Panc1 (cell line): ENCODE data around the gene FAM43A. TPM values are rescaled to one million over a fixed set of nuclear protein-coding genes. Genes with fewer than 3 reads are reported as not detected.

Experiments
- ATAC-seq: fragments of 200-7000 bp; cut with Tn5 transposase; 2 replicates; pipeline ENCODE4 v1.9.1; 2020; ENCODE audit warnings: mild to moderate bottlenecking, moderate library complexity
- BruUV-seq: library from RNA; stranded (reverse); fragments of 400-500 nt; replicated peaks from 2 replicates; lab custom pipeline; 2021; lab: Mats Ljungman, UMichigan
- CTCF ChIA-PET: fragments of 300-600 bp; sonication (Branson Sonifier 250); formaldehyde crosslinking; loops from one replicate; lab custom pipeline; 2022; ENCODE audit warnings: antibody characterized with exemption; lab: Charles Lee
- POLR2A ChIA-PET: fragments of 300-600 bp; sonication (Branson Sonifier 250); formaldehyde crosslinking; loops from one replicate; lab custom pipeline; 2022; ENCODE audit warnings: antibody characterized with exemption; lab: Charles Lee
- DNase-seq: peaks from one replicate; pipeline ENCODE4 v3.0.0-alpha.2; 2010; ENCODE audit warnings: low read depth, low spot score
- H3K27ac ChIP-seq: 2 replicates; pipeline ENCODE4 v1.5.1; 2011; ENCODE audit warnings: mild to moderate bottlenecking, low read length, inconsistent platforms
- H3K27me3 ChIP-seq: fragments of 200-500 bp; sonication (Bioruptor generic); 2 replicates; pipeline ENCODE4 v1.6.0; 2014; ENCODE audit warnings: low read length, inconsistent platforms; ENCODE audit not compliant: control insufficient read depth, insufficient read depth
- H3K36me3 ChIP-seq: fragments of 200-500 bp; sonication (Bioruptor generic); 2 replicates; pipeline ENCODE4 v1.5.1; 2014; ENCODE audit warnings: inconsistent platforms, mild to moderate bottlenecking, low read length, moderate library complexity; ENCODE audit not compliant: control insufficient read depth, insufficient read depth
- H3K4me1 ChIP-seq: 2 replicates; pipeline ENCODE4 v1.5.1; 2011; ENCODE audit warnings: inconsistent platforms, mild to moderate bottlenecking, low read length, moderate library complexity; ENCODE audit not compliant: control insufficient read depth, insufficient read depth
- H3K4me3 ChIP-seq, 2 experiments: 2 replicates each; pipeline ENCODE4 v1.5.1; 2011 to 2012; ENCODE audit warnings: low read depth in 2 of 2, low read length in 2 of 2, mild to moderate bottlenecking in 2 of 2, inconsistent platforms in 1 of 2, moderate library complexity in 1 of 2
- H3K9me3 ChIP-seq: fragments of 200-500 bp; sonication (Bioruptor generic); 2 replicates; pipeline ENCODE4 v1.5.1; 2014; ENCODE audit warnings: low read depth, mild to moderate bottlenecking, inconsistent platforms, low read length, moderate library complexity; ENCODE audit not compliant: control insufficient read depth, insufficient read depth
- POLR2AphosphoS5 ChIP-seq: IDR thresholded peaks from 2 replicates; pipeline ENCODE4 v1.6.1; 2012; ENCODE audit warnings: mild to moderate bottlenecking, low read depth, low read length, moderate library complexity
- SIN3A ChIP-seq: IDR thresholded peaks from 2 replicates; pipeline ENCODE4 v1.6.1; 2012; ENCODE audit warnings: low read depth, mild to moderate bottlenecking, low read length, moderate library complexity, borderline replicate concordance; ENCODE audit not compliant: insufficient read depth
- TCF7L2 ChIP-seq: IDR thresholded peaks from 2 replicates; pipeline ENCODE4 v1.6.1; 2011; ENCODE audit warnings: mild to moderate bottlenecking, low read depth, low read length, inconsistent platforms
- in situ Hi-C: cut with HindIII; loops from 2 replicates; pipeline ENCODE4 v1.10.0; 2016; ENCODE audit warnings: low sequenced_read_pairs, low pct_unique_long_range_greater_than_20kb
- intact Hi-C: fragments of 100-400 bp; cut with micrococcal nuclease; formaldehyde crosslinking; loops from one replicate; pipeline ENCODE4 v1.10.0; 2022; ENCODE audit not compliant: unreplicated experiment
- total RNA-seq: library from RNA; stranded (reverse); gene quantifications from one replicate; pipeline ENCODE4 v1.2.1, GENCODE V29; 2021; ENCODE audit not compliant: unreplicated experiment
- TF ChIP-seq, protein P1 (sequence below), 2 experiments: IDR thresholded peaks; 2 replicates each; pipeline ENCODE4 v1.6.1; 2011 to 2012; ENCODE audit warnings: low read depth in 2 of 2, control low read depth in 1 of 2, low read length in 1 of 2, mild to moderate bottlenecking in 1 of 2, moderate library complexity in 1 of 2; ENCODE audit not compliant: insufficient read depth in 1 of 2
- TF ChIP-seq, protein P2 (sequence below): fragments of 450-650 bp; IDR thresholded peaks from 2 replicates; pipeline ENCODE4 v1.5.1; 2017; ENCODE audit warnings: mild to moderate bottlenecking

The FAM43A gene
- total RNA-seq, 1 experiment from 2014 or later, result 51.4 TPM

DNA sequence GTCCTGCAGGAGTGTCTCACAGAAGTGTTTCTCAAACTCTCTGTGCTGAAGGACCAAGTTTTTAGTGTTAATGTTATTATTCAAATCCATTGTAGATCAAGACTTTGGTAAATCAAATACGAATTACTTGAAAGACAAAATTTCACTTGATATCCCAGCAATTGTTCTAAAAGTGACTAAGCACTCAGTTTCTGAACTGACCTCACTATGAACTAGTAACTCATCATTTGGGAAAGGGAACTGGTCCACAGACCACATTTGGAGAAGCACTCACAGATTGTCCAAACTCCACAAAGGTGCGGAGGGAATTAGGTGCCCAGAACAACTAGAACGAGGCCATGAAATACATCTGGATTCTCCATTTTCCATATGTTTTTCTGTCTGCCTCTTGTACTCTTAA is 25.6 kb downstream of the FAM43A start:
- Histone ChIP-seq H3K9me3 (no peaks in the 10 kb centered on the region), H3K27me3 (no peaks in the 10 kb centered on the region), H3K36me3 (no peaks in the 10 kb centered on the region), H3K4me3 (no peak overlapping the region), H3K4me1 (0 out of 2 replicates have a peak, but pooled peaks cover 3% of the 10 kb centered on the region), H3K27ac (no peak overlapping the region)
- intact Hi-C loops (no loop called here), in situ Hi-C loops (no loop called here)
- ChIA-PET POLR2A (no interaction called here), CTCF (no interaction called here)
- ATAC-seq (no peak), DNase-seq (no peak)
- TF ChIP-seq TCF7L2, result no peak
- TF ChIP-seq, protein P1, sequence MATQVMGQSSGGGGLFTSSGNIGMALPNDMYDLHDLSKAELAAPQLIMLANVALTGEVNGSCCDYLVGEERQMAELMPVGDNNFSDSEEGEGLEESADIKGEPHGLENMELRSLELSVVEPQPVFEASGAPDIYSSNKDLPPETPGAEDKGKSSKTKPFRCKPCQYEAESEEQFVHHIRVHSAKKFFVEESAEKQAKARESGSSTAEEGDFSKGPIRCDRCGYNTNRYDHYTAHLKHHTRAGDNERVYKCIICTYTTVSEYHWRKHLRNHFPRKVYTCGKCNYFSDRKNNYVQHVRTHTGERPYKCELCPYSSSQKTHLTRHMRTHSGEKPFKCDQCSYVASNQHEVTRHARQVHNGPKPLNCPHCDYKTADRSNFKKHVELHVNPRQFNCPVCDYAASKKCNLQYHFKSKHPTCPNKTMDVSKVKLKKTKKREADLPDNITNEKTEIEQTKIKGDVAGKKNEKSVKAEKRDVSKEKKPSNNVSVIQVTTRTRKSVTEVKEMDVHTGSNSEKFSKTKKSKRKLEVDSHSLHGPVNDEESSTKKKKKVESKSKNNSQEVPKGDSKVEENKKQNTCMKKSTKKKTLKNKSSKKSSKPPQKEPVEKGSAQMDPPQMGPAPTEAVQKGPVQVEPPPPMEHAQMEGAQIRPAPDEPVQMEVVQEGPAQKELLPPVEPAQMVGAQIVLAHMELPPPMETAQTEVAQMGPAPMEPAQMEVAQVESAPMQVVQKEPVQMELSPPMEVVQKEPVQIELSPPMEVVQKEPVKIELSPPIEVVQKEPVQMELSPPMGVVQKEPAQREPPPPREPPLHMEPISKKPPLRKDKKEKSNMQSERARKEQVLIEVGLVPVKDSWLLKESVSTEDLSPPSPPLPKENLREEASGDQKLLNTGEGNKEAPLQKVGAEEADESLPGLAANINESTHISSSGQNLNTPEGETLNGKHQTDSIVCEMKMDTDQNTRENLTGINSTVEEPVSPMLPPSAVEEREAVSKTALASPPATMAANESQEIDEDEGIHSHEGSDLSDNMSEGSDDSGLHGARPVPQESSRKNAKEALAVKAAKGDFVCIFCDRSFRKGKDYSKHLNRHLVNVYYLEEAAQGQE (IDR thresholded peaks at IDR 0.05; ENCODE audit: insufficient read depth in 1 of 2, low read depth in 2 of 2, low read length in 1 of 2), result no peak
- no peak for TF ChIP-seq SIN3A
- no peak for TF ChIP-seq POLR2AphosphoS5
- TF ChIP-seq, protein P2, sequence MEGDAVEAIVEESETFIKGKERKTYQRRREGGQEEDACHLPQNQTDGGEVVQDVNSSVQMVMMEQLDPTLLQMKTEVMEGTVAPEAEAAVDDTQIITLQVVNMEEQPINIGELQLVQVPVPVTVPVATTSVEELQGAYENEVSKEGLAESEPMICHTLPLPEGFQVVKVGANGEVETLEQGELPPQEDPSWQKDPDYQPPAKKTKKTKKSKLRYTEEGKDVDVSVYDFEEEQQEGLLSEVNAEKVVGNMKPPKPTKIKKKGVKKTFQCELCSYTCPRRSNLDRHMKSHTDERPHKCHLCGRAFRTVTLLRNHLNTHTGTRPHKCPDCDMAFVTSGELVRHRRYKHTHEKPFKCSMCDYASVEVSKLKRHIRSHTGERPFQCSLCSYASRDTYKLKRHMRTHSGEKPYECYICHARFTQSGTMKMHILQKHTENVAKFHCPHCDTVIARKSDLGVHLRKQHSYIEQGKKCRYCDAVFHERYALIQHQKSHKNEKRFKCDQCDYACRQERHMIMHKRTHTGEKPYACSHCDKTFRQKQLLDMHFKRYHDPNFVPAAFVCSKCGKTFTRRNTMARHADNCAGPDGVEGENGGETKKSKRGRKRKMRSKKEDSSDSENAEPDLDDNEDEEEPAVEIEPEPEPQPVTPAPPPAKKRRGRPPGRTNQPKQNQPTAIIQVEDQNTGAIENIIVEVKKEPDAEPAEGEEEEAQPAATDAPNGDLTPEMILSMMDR, result no peak
- BruUV-seq, result no TSS peak

DNA sequence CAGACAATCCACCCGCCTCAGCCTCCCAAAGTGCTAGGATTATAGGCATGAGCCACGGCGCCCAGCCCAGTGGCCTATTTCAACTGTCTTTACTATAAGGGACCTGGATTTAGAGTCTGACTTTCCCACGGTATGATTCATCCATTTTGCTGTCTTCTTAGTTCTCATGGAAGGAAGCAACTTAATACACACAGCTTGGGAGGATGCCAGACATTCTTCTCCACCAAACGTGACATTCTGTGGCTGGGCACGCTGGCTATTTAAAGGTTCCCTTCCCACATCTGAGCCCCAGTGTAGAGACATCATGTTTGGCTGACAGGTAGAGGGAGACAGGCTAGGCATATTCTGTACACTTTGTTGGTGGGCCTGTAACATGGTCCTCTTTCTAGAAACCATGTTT is 26.2 kb downstream of the FAM43A start:
- H3K4me3 ChIP-seq, result no peak overlapping the region
- no peaks in the 10 kb centered on the region for H3K27me3 ChIP-seq
- ChIA-PET POLR2A (no interaction called here), CTCF (no interaction called here)
- in situ Hi-C loops, result no loop called here
- intact Hi-C loops, result no loop called here
- DNase-seq (no peak), ATAC-seq (no peak)
- 0 out of 2 replicates have a peak, but pooled peaks cover 3% of the 10 kb centered on the region for H3K4me1 ChIP-seq
- BruUV-seq, result no TSS peak
- no peak for TF ChIP-seq SIN3A
- no peak for TF ChIP-seq POLR2AphosphoS5
- no peak for TF ChIP-seq TCF7L2
- TF ChIP-seq, protein P1 (IDR thresholded peaks at IDR 0.05; ENCODE audit: insufficient read depth in 1 of 2, low read depth in 2 of 2, low read length in 1 of 2), result no peak
- TF ChIP-seq, protein P2, result no peak
- no peaks in the 10 kb centered on the region for H3K36me3 ChIP-seq
- H3K9me3 ChIP-seq, result no peaks in the 10 kb centered on the region
- no peak overlapping the region for H3K27ac ChIP-seq
